ENCODE measurements around the gene CALCOCO2.

The CALCOCO2 gene

GRCh38 chr17:48903401-48903800 lies 72.6 kb downstream of the CALCOCO2 start:
- no peak for DNase-seq (ENCODE audit: low spot score)
- TF ChIP-seq, protein P1, sequence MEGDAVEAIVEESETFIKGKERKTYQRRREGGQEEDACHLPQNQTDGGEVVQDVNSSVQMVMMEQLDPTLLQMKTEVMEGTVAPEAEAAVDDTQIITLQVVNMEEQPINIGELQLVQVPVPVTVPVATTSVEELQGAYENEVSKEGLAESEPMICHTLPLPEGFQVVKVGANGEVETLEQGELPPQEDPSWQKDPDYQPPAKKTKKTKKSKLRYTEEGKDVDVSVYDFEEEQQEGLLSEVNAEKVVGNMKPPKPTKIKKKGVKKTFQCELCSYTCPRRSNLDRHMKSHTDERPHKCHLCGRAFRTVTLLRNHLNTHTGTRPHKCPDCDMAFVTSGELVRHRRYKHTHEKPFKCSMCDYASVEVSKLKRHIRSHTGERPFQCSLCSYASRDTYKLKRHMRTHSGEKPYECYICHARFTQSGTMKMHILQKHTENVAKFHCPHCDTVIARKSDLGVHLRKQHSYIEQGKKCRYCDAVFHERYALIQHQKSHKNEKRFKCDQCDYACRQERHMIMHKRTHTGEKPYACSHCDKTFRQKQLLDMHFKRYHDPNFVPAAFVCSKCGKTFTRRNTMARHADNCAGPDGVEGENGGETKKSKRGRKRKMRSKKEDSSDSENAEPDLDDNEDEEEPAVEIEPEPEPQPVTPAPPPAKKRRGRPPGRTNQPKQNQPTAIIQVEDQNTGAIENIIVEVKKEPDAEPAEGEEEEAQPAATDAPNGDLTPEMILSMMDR (IDR thresholded peaks at IDR 0.05; ENCODE audit: borderline replicate concordance, control extremely low read depth, extremely low read depth, insufficient read depth, missing control alignments), result no peak
- in situ Hi-C loops (cut with MboI; ENCODE audit: low sequenced_read_pairs, unreplicated experiment), result no loop called here

- in situ Hi-C loops (cut with MboI; ENCODE audit: low sequenced_read_pairs, unreplicated experiment), result no loop called here
- TF ChIP-seq, protein P1 (IDR thresholded peaks at IDR 0.05; ENCODE audit: borderline replicate concordance, control extremely low read depth, extremely low read depth, insufficient read depth, missing control alignments), result no peak
- DNase-seq (ENCODE audit: low spot score), result no peak
Measured at GRCh38 chr17:48904428-48904827, 73.6 kb downstream of the CALCOCO2 start.

DNA sequence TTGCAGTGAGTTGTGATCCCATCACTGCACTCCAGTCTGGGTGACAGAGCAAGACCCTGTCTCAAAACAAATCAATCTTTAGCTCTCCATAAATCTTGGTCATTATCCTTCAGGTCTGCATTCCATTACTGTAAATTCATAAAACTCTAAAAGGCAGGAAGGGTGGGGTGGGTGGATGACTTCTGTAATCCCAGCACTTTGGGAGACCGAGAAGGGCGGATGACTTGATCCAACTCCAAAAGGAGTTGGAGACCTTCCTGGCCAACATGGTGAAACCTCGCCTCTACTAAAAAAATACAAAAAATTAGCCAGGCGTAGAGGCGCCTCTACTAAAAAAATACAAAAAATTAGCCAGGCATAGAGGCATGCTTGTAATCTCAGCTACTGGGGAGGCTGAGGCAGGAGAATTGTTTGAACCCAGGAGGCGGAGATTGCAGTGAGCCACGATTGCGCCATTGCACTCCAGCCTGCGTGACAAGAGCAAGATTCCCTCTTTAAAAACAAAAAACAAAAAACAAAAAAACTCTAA lies 75.2 kb downstream of the CALCOCO2 start:
- TF ChIP-seq, protein P1 (IDR thresholded peaks at IDR 0.05; ENCODE audit: borderline replicate concordance, control extremely low read depth, extremely low read depth, insufficient read depth, missing control alignments), result no peak
- in situ Hi-C loops (cut with MboI; ENCODE audit: low sequenced_read_pairs, unreplicated experiment), result no loop called here
- DNase-seq (ENCODE audit: low spot score), result no peak

DNA sequence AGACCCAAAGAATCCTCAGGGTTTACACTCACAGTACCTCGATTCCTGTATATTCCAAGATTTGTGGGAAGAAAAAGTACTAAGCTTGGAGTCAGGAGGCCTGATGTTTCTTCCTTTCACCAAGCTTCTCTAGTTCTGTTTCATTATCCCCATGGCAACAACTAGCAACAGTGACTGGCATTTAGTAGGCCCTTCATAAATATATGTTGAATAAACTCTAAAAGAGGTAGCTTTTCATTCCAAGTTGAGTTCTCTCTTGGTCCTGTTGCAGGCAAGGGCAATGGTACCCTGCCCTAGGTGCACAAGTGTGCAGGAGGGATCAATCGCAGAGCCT lies 76.8 kb downstream of the CALCOCO2 start:
- in situ Hi-C loops (cut with MboI; ENCODE audit: low sequenced_read_pairs, unreplicated experiment), result no loop called here
- peak; percentile 57 for DNase-seq (ENCODE audit: low spot score)
- TF ChIP-seq, protein P1 (IDR thresholded peaks at IDR 0.05; ENCODE audit: borderline replicate concordance, control extremely low read depth, extremely low read depth, insufficient read depth, missing control alignments), result no peak

- DNase-seq (ENCODE audit: low spot score), result peak; percentile 96
- in situ Hi-C loops (cut with MboI; ENCODE audit: low sequenced_read_pairs, unreplicated experiment), result no loop called here
- TF ChIP-seq, protein P1 (IDR thresholded peaks at IDR 0.05; ENCODE audit: borderline replicate concordance, control extremely low read depth, extremely low read depth, insufficient read depth, missing control alignments), result peak; percentile 31
Measured at GRCh38 chr17:48908047-48908843, 77.4 kb downstream of the CALCOCO2 start, which contains the start of gene UBE2Z. Gene UBE2Z, plus strand, starts transcription at chr17:48908407. Its CDS starts 97 bp downstream, at chr17:48908504.

- TF ChIP-seq, protein P1 (IDR thresholded peaks at IDR 0.05; ENCODE audit: borderline replicate concordance, control extremely low read depth, extremely low read depth, insufficient read depth, missing control alignments), result no peak
- peak; percentile 89 for DNase-seq (ENCODE audit: low spot score)
- in situ Hi-C loops (cut with MboI; ENCODE audit: low sequenced_read_pairs, unreplicated experiment), result no loop called here
Measured at GRCh38 chr17:48908853-48909394, 78.1 kb downstream of the CALCOCO2 start.
